Endothelial cell of umbilical vein (primary cell): ENCODE results near the gene TMEM121. TPM values are rescaled to one million over a fixed set of nuclear protein-coding genes. Genes with fewer than 3 reads are reported as not detected.

Experiments used
- BruUV-seq: library from RNA; stranded (reverse); fragments of 400-500 nt; replicated peaks from 2 replicates; lab custom pipeline; 2021; lab: Mats Ljungman, UMichigan
- CTCF ChIA-PET: fragments of 300-600, 350-600 bp; sonication (Branson Sonifier 250); formaldehyde crosslinking; loops from one replicate; lab custom pipeline; 2021; ENCODE audit warnings: antibody characterized with exemption, inconsistent platforms; lab: Charles Lee
- POLR2A ChIA-PET: fragments of 300-600, 350-600 bp; sonication (Branson Sonifier 250); formaldehyde crosslinking; loops from one replicate; lab custom pipeline; 2021; ENCODE audit warnings: antibody characterized with exemption, inconsistent platforms; lab: Charles Lee
- DNase-seq: peaks from one replicate; pipeline ENCODE4 v3.0.0-alpha.2; 2011; ENCODE audit warnings: low read depth, low spot score
- FAIRE-seq: peaks from 2 replicates; lab custom pipeline; 2011; peaks lifted over from hg19 to GRCh38; lab: Jason Lieb, UNC
- H2AFZ ChIP-seq: 2 replicates; pipeline ENCODE4 v1.6.0; 2012; ENCODE audit warnings: low read depth, low read length, control low read depth, inconsistent platforms
- H3K27ac ChIP-seq: 2 replicates; pipeline ENCODE4 v1.5.1; 2011; ENCODE audit warnings: low read depth, mild to moderate bottlenecking, control low read depth, low read length, moderate library complexity; ENCODE audit not compliant: insufficient read depth
- H3K27me3 ChIP-seq, 2 experiments: 2 replicates each; pipeline versions ENCODE4 v1.6.0 to v1.6.1; 2011; ENCODE audit warnings: low read length in 2 of 2, mixed read lengths in 1 of 2; ENCODE audit not compliant: control insufficient read depth in 2 of 2, insufficient read depth in 2 of 2
- H3K36me3 ChIP-seq, 2 experiments: 2 replicates in 1 of 2; 3 replicates in 1 of 2; pipeline ENCODE4 v1.5.1; 2011; ENCODE audit warnings: low read length in 2 of 2, mild to moderate bottlenecking in 1 of 2, moderate library complexity in 1 of 2; ENCODE audit not compliant: control insufficient read depth in 2 of 2, insufficient read depth in 2 of 2; ENCODE audit errors: extremely low read depth in 1 of 2
- H3K4me1 ChIP-seq: 3 replicates; pipeline ENCODE4 v1.5.1; 2011; ENCODE audit warnings: mild to moderate bottlenecking, low read length; ENCODE audit not compliant: control insufficient read depth, insufficient read depth; ENCODE audit errors: extremely low read depth
- H3K4me2 ChIP-seq: 2 replicates; pipeline ENCODE4 v1.6.1; 2011; ENCODE audit warnings: low read length, control low read depth, mixed read lengths; ENCODE audit not compliant: insufficient read depth
- H3K4me3 ChIP-seq, 3 experiments: fragments of 200-600 bp in 1 of 3; sonication (generic), shearing (Covaris generic) in 1 of 3; replicated peaks in 1 of 3; 2 replicates each; pipeline ENCODE4 v1.5.1; 2011 to 2016; ENCODE audit warnings: control low read depth in 3 of 3, low read length in 3 of 3, mild to moderate bottlenecking in 2 of 3, inconsistent platforms in 1 of 3, low read depth in 1 of 3, moderate library complexity in 1 of 3; ENCODE audit not compliant: insufficient read depth in 1 of 3
- H3K79me2 ChIP-seq: 2 replicates; pipeline ENCODE4 v1.6.0; 2012; ENCODE audit warnings: low read length, inconsistent platforms; ENCODE audit not compliant: control insufficient read depth, insufficient read depth
- H3K9ac ChIP-seq: replicated peaks from 2 replicates; pipeline ENCODE3; 2011; ENCODE audit warnings: low read length, control low read depth; ENCODE audit not compliant: insufficient read depth; ENCODE audit errors: extremely low read depth
- H3K9me1 ChIP-seq: replicated peaks from 3 replicates; pipeline ENCODE4 v1.6.0; 2011; ENCODE audit warnings: mild to moderate bottlenecking, low read length; ENCODE audit not compliant: control insufficient read depth, insufficient read depth; ENCODE audit errors: extremely low read depth
- H3K9me3 ChIP-seq: replicated peaks from 2 replicates; pipeline ENCODE4 v1.5.1; 2012; ENCODE audit warnings: low read length, inconsistent platforms; ENCODE audit not compliant: control insufficient read depth, insufficient read depth
- H4K20me1 ChIP-seq: replicated peaks from 2 replicates; pipeline ENCODE3; 2011; ENCODE audit warnings: mild to moderate bottlenecking, low read length; ENCODE audit not compliant: control insufficient read depth, insufficient read depth; ENCODE audit errors: extremely low read depth
- EZH2 ChIP-seq: IDR thresholded peaks from 2 replicates; pipeline ENCODE4 v1.6.1; 2012; ENCODE audit warnings: borderline replicate concordance, low read depth, mild to moderate bottlenecking, moderate library complexity, low read length, inconsistent platforms; ENCODE audit not compliant: severe bottlenecking
- FOS ChIP-seq: IDR thresholded peaks from 2 replicates; pipeline ENCODE4 v1.6.1; 2011; ENCODE audit warnings: mild to moderate bottlenecking, low read length, moderate library complexity, borderline replicate concordance; ENCODE audit not compliant: insufficient read depth
- GATA2 ChIP-seq: IDR thresholded peaks from 2 replicates; pipeline ENCODE4 v1.7.0; 2011; ENCODE audit warnings: low read depth, mild to moderate bottlenecking, moderate library complexity, mixed read lengths, low read length; ENCODE audit not compliant: insufficient read length, insufficient read depth
- JUN ChIP-seq: IDR thresholded peaks from 2 replicates; pipeline ENCODE4 v1.6.1; 2011; ENCODE audit warnings: borderline replicate concordance, low read depth; ENCODE audit not compliant: insufficient read length, insufficient read depth
- MYC ChIP-seq: IDR thresholded peaks from one replicate; pipeline ENCODE4 v1.6.1; 2011; ENCODE audit warnings: mild to moderate bottlenecking, low read depth, low read length
- POLR2A ChIP-seq: IDR thresholded peaks from 2 replicates; pipeline ENCODE4 v1.6.1; 2012; ENCODE audit warnings: low read depth, mild to moderate bottlenecking, control low read depth, low read length
- POLR2AphosphoS5 ChIP-seq: IDR thresholded peaks from 2 replicates; pipeline ENCODE4 v1.6.1; 2012; ENCODE audit warnings: low read depth, mild to moderate bottlenecking, control low read depth, low read length, moderate library complexity; ENCODE audit not compliant: insufficient read depth
- dilution Hi-C: fragments of 300-500 bp; cut with MboI; formaldehyde crosslinking; loops from one replicate; pipeline ENCODE4 v1.15.0; 2019; ENCODE audit warnings: low sequenced_read_pairs; ENCODE audit not compliant: extremely low pct_ligation_motif_present
- intact Hi-C: fragments of 100-400 bp; cut with micrococcal nuclease; formaldehyde crosslinking; loops from one replicate; pipeline ENCODE4 v1.10.0; 2022
- polyA plus RNA-seq, 4 experiments: library from polyadenylated mRNA; depleted of rRNA in 3 of 4; stranded (reverse) in 3 of 4; unstranded in 1 of 4; fragments of >200 nt; gene quantifications; 2 replicates each; pipeline versions ENCODE4 v1.2.1 to v1.2.3, GENCODE V29; 2011 to 2012; ENCODE audit warnings: missing spikeins in 1 of 4
- total RNA-seq: library from RNA; stranded (reverse); gene quantifications from 2 replicates; pipeline ENCODE4 v1.2.3, GENCODE V29; 2021
- TF ChIP-seq, protein P1 (sequence below): IDR thresholded peaks from 2 replicates; pipeline ENCODE4 v1.6.1; 2011; ENCODE audit not compliant: insufficient read depth, insufficient read length
- TF ChIP-seq, protein P2 (sequence below), 2 donors: IDR thresholded peaks; 1 replicate in 1 of 2; 2 replicates in 1 of 2; pipeline ENCODE4 v1.5.1; 2011; ENCODE audit warnings: low read length in 2 of 2, mild to moderate bottlenecking in 2 of 2, moderate library complexity in 2 of 2, control low read depth in 1 of 2, inconsistent platforms in 1 of 2, low read depth in 1 of 2; ENCODE audit not compliant: insufficient read depth in 1 of 2; ENCODE audit errors: extremely low read depth in 1 of 2

The TMEM121 gene
- total and polyA plus RNA-seq, 2 donors (not counting 3 experiments of a cell fraction or from before 2014, with no cell fraction given), result 4.8 to 7.7 TPM

DNA sequence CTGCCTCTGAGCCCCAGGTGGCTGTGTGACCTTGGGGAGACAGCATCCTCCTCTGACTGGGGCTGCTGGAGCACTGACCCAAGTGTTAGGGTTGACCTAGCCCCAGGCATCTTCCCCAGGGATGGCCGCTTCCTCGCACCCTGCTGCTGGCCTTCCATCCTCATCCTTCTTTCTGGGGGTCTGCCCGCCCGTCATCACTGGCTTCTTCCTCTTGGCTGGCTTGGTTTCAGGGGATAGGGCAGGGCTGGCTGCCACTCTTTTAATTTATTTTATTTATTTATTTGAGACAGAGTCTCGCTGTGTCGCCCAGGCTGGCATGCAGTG lies 31.8 kb upstream of the TMEM121 start:
- no peak overlapping the region for H3K4me3 ChIP-seq
- H3K79me2 ChIP-seq, result peaks cover 3% of the 10 kb centered on the region
- no peaks in the 10 kb centered on the region for H3K9me1 ChIP-seq
- BruUV-seq, result no TSS peak
- TF ChIP-seq JUN (no peak), POLR2AphosphoS5 (no peak), MYC (no peak), POLR2A (no peak), GATA2 (no peak), FOS (no peak), EZH2 (no peak)
- TF ChIP-seq, protein P1, sequence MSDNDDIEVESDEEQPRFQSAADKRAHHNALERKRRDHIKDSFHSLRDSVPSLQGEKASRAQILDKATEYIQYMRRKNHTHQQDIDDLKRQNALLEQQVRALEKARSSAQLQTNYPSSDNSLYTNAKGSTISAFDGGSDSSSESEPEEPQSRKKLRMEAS, result no peak
- TF ChIP-seq, protein P2, sequence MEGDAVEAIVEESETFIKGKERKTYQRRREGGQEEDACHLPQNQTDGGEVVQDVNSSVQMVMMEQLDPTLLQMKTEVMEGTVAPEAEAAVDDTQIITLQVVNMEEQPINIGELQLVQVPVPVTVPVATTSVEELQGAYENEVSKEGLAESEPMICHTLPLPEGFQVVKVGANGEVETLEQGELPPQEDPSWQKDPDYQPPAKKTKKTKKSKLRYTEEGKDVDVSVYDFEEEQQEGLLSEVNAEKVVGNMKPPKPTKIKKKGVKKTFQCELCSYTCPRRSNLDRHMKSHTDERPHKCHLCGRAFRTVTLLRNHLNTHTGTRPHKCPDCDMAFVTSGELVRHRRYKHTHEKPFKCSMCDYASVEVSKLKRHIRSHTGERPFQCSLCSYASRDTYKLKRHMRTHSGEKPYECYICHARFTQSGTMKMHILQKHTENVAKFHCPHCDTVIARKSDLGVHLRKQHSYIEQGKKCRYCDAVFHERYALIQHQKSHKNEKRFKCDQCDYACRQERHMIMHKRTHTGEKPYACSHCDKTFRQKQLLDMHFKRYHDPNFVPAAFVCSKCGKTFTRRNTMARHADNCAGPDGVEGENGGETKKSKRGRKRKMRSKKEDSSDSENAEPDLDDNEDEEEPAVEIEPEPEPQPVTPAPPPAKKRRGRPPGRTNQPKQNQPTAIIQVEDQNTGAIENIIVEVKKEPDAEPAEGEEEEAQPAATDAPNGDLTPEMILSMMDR (IDR thresholded peaks at IDR 0.05; ENCODE audit: extremely low read depth in 1 of 2, insufficient read depth in 1 of 2, low read depth in 1 of 2, low read length in 2 of 2), result no peak
- no peak overlapping the region for H2AFZ ChIP-seq
- DNase-seq (no peak), FAIRE-seq (no peak)
- peaks cover 2% of the 10 kb centered on the region for H3K4me1 ChIP-seq
- H3K9me3 ChIP-seq, result no peaks in the 10 kb centered on the region
- POLR2A ChIA-PET, result no interaction called here
- dilution Hi-C loops, result no loop called here
- no peaks in the 10 kb centered on the region for H3K27me3 ChIP-seq
- intact Hi-C loops, result loop anchor here (5.0 kb wide), 2 partner anchors 297 to 817 kb away; no protein-coding TSS in a partner anchor
- no peak overlapping the region for H3K27ac ChIP-seq
- CTCF ChIA-PET, result no interaction called here
- H3K36me3 ChIP-seq, result no peaks in the 10 kb centered on the region
- H3K4me2 ChIP-seq, result no peak overlapping the region
- H3K9ac ChIP-seq, result no peak overlapping the region
- H4K20me1 ChIP-seq, result no peaks in the 10 kb centered on the region
